A673 (cell line): Measurements from ENCODE around the gene AANAT.

Experiments
- EZH2 ChIP-seq: fragments of 200-600 bp; sonication (generic); IDR thresholded peaks from 2 replicates; pipeline ENCODE4 v1.6.1; 2017; ENCODE audit warnings: borderline replicate concordance, low read depth, mild to moderate bottlenecking, mixed read lengths, antibody characterized with exemption, low read length; ENCODE audit not compliant: poor library complexity, severe bottlenecking
- TF ChIP-seq, protein P1 (sequence below): fragments of 300-800, 200-600 bp; sonication (generic); conservative IDR thresholded peaks from 2 replicates; pipeline ENCODE4 v1.5.1; 2017; ENCODE audit warnings: low read depth, mild to moderate bottlenecking, antibody characterized with exemption, low read length, moderate library complexity, mixed read lengths

DNA sequence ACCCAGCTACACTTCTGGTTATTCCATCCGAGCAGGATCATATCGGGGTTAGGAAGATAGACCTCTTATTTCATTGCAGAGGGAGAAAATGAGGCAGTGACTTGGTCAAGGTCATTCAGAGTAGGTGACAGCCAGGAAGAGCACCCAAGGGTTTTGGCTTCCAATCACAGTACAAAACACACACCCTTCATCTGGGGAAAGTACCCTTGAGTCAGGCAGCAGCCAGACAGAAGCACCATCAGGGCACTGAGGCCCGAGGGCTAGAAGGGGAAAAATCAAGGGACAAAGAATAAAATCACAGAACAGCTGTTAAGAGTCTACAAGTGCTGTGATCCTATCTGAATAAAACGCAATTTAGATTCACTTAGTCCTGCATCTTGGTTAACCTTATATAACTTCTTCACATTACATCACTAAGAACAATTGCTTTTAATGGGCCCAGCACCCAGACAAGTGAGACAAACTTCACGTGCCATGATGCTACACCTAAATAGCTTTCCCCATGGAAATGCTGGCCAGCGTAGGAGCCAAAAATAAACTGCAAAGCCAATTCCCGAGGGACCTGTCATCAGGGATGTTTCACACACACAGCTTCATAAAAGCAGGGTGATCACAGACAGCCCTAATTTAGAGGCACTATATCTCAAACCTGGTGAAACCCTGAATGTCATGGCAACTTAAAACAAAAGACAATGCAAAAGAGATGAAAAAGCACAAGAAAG is 19.3 kb upstream of the AANAT start:
- TF ChIP-seq, protein P1, sequence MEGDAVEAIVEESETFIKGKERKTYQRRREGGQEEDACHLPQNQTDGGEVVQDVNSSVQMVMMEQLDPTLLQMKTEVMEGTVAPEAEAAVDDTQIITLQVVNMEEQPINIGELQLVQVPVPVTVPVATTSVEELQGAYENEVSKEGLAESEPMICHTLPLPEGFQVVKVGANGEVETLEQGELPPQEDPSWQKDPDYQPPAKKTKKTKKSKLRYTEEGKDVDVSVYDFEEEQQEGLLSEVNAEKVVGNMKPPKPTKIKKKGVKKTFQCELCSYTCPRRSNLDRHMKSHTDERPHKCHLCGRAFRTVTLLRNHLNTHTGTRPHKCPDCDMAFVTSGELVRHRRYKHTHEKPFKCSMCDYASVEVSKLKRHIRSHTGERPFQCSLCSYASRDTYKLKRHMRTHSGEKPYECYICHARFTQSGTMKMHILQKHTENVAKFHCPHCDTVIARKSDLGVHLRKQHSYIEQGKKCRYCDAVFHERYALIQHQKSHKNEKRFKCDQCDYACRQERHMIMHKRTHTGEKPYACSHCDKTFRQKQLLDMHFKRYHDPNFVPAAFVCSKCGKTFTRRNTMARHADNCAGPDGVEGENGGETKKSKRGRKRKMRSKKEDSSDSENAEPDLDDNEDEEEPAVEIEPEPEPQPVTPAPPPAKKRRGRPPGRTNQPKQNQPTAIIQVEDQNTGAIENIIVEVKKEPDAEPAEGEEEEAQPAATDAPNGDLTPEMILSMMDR = no peak
- no peak for TF ChIP-seq EZH2
